Measurements from ENCODE around the gene MT1B.

DNA sequence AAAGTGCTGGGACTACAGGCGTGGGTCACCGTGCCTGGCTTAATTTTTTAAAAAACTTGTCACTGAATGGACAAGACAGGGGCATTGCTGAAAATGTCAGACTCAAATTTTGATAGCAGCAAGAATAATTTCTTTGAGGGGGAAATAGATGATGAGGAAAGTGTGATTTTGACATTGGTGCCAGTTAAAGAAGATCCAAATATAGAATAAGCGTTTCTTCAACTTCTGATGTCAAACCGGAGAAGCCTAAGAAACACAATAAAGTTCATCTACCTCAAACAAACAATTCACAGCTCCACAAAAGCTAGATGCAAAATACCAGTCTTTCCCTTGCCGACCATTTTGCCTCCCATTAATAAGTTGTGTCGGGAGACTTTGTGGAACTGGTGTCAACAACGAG, 35.1 kb downstream of the MT1B start:
- TF ChIP-seq POLR2AphosphoS5 (IDR thresholded peaks at IDR 0.05; ENCODE audit: low read depth, low read length) (no peak), GABPA (IDR thresholded peaks at IDR 0.05; ENCODE audit: low read depth) (no peak), TEAD4 (IDR thresholded peaks at IDR 0.05; ENCODE audit: borderline replicate concordance, insufficient read depth) (no peak), ELF1 (IDR thresholded peaks at IDR 0.05) (no peak), CHD2 (IDR thresholded peaks at IDR 0.05; ENCODE audit: low read length, partially characterized antibody) (no peak), FOSL2 (IDR thresholded peaks at IDR 0.05; ENCODE audit: borderline replicate concordance, low read depth) (no peak), EP300 (IDR thresholded peaks at IDR 0.05; ENCODE audit: borderline replicate concordance in 1 of 2, low read depth in 1 of 2, low read length in 1 of 2) (no peak), MEF2A (IDR thresholded peaks at IDR 0.05; ENCODE audit: borderline replicate concordance, low read depth) (no peak), SIN3A (IDR thresholded peaks at IDR 0.05; ENCODE audit: borderline replicate concordance, low read depth, low read length) (no peak), FOXM1 (IDR thresholded peaks at IDR 0.05; ENCODE audit: low read depth) (no peak)
- TF ChIP-seq, protein P1, sequence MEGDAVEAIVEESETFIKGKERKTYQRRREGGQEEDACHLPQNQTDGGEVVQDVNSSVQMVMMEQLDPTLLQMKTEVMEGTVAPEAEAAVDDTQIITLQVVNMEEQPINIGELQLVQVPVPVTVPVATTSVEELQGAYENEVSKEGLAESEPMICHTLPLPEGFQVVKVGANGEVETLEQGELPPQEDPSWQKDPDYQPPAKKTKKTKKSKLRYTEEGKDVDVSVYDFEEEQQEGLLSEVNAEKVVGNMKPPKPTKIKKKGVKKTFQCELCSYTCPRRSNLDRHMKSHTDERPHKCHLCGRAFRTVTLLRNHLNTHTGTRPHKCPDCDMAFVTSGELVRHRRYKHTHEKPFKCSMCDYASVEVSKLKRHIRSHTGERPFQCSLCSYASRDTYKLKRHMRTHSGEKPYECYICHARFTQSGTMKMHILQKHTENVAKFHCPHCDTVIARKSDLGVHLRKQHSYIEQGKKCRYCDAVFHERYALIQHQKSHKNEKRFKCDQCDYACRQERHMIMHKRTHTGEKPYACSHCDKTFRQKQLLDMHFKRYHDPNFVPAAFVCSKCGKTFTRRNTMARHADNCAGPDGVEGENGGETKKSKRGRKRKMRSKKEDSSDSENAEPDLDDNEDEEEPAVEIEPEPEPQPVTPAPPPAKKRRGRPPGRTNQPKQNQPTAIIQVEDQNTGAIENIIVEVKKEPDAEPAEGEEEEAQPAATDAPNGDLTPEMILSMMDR (IDR thresholded peaks at IDR 0.05) = no peak
- TF ChIP-seq, protein P2, sequence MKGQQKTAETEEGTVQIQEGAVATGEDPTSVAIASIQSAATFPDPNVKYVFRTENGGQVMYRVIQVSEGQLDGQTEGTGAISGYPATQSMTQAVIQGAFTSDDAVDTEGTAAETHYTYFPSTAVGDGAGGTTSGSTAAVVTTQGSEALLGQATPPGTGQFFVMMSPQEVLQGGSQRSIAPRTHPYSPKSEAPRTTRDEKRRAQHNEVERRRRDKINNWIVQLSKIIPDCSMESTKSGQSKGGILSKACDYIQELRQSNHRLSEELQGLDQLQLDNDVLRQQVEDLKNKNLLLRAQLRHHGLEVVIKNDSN (IDR thresholded peaks at IDR 0.05; ENCODE audit: borderline replicate concordance, low read depth) = no peak
- TF ChIP-seq, protein P3, sequence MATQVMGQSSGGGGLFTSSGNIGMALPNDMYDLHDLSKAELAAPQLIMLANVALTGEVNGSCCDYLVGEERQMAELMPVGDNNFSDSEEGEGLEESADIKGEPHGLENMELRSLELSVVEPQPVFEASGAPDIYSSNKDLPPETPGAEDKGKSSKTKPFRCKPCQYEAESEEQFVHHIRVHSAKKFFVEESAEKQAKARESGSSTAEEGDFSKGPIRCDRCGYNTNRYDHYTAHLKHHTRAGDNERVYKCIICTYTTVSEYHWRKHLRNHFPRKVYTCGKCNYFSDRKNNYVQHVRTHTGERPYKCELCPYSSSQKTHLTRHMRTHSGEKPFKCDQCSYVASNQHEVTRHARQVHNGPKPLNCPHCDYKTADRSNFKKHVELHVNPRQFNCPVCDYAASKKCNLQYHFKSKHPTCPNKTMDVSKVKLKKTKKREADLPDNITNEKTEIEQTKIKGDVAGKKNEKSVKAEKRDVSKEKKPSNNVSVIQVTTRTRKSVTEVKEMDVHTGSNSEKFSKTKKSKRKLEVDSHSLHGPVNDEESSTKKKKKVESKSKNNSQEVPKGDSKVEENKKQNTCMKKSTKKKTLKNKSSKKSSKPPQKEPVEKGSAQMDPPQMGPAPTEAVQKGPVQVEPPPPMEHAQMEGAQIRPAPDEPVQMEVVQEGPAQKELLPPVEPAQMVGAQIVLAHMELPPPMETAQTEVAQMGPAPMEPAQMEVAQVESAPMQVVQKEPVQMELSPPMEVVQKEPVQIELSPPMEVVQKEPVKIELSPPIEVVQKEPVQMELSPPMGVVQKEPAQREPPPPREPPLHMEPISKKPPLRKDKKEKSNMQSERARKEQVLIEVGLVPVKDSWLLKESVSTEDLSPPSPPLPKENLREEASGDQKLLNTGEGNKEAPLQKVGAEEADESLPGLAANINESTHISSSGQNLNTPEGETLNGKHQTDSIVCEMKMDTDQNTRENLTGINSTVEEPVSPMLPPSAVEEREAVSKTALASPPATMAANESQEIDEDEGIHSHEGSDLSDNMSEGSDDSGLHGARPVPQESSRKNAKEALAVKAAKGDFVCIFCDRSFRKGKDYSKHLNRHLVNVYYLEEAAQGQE (IDR thresholded peaks at IDR 0.05; ENCODE audit: low read depth, low read length) = no peak
- TF ChIP-seq, protein P4, sequence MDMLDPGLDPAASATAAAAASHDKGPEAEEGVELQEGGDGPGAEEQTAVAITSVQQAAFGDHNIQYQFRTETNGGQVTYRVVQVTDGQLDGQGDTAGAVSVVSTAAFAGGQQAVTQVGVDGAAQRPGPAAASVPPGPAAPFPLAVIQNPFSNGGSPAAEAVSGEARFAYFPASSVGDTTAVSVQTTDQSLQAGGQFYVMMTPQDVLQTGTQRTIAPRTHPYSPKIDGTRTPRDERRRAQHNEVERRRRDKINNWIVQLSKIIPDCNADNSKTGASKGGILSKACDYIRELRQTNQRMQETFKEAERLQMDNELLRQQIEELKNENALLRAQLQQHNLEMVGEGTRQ (IDR thresholded peaks at IDR 0.05; ENCODE audit: borderline replicate concordance, low read depth, low read length) = no peak
